HG03060 (cell line): ENCODE results near the gene GPR39.

Experiments used
- ATAC-seq: cut with Tn5 transposase; IDR thresholded peaks from one replicate; pipeline ENCODE4 v1.9.1; 2021; ENCODE audit warnings: low read depth, moderate number of reproducible peaks; ENCODE audit not compliant: unreplicated experiment

GPR39 gene

DNA sequence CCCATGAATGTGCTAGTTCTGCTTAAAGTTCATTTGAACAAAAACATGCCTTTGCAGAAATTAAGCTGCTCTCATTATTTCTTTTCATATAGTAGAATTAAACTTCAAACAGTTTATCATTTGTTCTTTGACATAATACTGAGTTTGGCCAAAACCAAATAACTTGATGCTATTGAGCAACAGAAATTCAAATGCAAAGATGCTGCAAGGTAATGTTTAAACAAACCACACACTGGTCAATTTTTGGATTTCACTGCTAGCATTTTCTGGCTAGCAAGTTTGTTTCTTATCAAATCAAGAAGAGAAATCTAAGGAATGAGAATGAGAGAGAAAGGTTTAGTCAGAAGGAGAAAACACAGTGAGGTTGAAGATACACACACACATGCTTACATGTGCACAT lies 173.4 kb downstream of the GPR39 start:
- ATAC-seq: no peak

DNA sequence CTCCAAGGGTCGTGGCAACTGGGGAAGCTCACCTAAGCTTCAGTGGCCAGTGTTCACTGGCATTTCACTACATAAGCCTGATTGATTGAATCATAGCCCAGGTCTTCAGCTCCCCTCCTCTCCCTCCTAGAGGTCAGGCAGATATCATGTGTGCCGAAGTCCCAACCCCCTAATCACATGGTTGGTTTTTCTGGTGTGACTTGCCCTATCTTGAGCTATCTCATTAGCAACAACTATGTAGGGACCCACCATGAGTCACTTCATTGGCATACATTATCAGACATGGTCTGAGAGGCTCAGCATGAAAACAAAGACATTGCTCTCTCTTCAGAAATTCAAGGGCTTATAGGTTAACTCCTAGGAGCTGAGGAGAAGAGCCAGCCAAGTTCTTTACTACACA lies 176.6 kb downstream of the GPR39 start:
- no peak for ATAC-seq

DNA sequence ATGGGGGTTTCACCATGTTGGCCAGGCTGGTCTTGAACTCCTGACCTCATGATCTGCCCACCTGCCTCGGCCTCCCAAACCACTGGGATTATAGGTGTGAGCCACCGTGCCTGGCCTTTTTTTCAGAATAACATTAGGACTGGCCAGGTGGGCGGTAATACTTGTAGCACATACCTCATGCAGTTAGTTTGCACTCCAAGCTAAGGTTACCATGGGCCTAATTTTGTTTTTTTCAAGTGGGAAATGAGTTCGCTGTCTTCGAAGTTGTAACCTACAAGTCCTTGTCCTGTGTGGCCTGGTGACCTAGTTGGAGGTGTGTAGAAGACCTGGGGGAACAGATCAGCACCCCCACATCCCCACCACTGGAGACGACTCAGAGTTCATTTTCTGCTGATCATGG lies 178.6 kb downstream of the GPR39 start:
- no peak for ATAC-seq

GRCh38 chr2:132595693-132596092 lies 179.1 kb downstream of the GPR39 start:
- ATAC-seq: no peak

- ATAC-seq: no peak
Observed at GRCh38 chr2:132597166-132597565, 180.6 kb downstream of the GPR39 start.

DNA sequence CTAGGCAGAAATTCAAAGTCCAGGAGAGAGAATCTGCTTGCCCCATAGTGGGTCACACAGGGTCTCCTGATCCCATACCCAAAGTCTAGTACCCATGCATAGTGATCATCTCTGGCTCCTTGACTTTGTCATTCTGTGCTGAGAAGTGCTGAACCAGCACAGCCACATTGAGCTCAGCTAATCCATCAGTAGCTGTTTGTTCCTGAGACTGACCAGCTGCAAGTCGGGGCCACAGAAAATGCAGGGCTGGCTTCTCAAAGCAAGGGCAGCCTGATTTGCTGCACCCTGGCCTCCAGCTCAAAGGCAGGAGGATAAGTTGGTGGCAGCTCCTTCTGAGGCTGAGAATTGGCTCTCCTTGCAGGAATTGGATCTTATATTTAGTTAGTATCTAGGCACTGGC lies 181.2 kb downstream of the GPR39 start:
- no peak for ATAC-seq

DNA sequence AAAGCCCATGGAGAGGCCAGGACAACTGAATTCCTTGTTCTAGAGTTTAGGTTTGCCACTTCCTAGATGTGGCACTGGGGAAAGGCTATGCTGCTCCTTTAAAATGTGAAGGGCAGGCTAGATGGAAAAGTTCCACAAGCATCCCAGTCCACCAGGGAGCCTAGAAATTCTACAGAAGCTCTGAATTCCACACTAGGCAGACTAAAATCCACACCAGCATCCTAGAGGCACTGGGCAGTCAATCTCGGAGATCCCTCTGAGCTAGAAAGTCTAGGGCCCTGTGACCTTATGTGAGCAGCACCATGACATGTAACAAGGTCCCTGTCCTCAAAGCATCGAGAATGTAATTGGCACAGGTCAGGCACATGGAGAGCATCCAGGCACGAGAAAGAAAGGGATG lies 181.9 kb downstream of the GPR39 start:
- ATAC-seq: no peak

- no peak for ATAC-seq
Observed at GRCh38 chr2:132599556-132599955, 183.0 kb downstream of the GPR39 start.

DNA sequence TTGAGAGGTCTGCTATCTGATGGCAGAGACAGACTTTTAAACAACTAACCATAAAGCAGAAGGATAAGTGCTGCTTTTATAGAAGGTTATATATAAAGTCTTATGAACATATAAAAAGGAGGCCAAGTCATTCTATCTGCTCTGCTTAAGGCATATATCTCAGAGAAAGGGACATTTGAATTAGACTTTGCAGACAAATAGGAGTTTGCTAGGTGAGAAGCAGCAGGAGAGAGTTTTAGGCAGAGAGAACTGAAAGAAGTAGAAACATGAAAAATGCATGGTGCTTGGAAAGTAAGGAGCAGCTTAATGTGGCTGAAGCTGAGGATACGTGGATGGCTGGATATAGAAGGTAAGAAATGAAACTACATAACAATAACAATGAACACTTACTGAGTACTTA lies 188.0 kb downstream of the GPR39 start:
- no peak for ATAC-seq

- no peak for ATAC-seq
Observed at GRCh38 chr2:132605236-132606180, 188.9 kb downstream of the GPR39 start.

GRCh38 chr2:132606649-132607048 lies 190.0 kb downstream of the GPR39 start:
- no peak for ATAC-seq

DNA sequence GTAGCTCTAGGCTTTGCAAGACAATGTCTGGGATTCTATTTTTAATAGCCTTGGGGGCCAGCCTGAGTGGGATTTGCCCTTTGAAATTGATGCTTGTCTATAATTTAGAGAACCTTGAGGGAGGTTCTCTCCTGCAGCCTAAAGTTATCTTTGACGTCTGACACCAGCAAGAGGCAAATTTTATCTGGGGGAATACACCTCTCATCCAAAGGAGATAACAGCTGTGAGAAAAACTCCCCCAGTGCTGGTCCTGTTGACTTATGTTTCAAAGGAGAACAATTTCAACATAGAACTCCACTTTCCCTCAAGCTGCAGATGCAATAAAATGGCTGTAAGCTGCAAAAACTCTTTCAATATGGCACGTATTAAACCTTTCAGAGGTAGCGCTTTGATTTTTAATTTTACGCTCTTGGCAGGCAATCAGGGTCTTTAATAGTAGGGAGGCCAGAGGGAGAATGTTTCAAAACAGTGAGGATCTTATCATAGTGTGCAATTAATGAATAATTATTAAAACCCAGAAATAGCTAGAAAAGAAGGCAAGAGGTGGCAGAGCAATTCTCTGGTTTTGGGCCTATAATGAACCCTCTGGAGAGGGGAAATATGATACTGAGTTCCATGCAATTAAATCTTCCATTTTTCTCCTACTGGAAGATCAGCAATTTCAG lies 191.0 kb downstream of the GPR39 start:
- no peak for ATAC-seq

DNA sequence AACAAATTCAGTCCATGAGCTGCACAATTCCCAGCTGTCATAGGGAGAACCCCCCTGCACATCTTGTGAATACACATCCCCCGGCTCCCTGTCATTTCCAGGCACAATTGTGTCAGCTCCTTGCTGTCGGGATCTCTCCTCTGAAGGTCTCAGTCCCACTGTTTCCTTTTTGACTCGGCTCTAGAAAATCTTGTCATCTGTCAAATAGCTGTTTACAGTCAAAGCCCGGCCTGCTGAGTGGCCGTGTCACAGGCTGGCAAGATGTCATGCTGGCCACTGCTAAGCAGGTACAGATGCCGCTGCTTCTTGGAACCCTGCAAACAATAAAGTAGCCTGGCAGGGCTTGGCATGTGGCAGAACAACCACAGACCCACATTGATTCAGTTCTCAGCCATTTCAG lies 191.7 kb downstream of the GPR39 start:
- no peak for ATAC-seq

GRCh38 chr2:132609101-132609890 lies 192.7 kb downstream of the GPR39 start:
- ATAC-seq: no peak

- ATAC-seq: no peak
Observed at GRCh38 chr2:132611719-132612118, 195.1 kb downstream of the GPR39 start.

GRCh38 chr2:132615329-132616085 lies 198.9 kb downstream of the GPR39 start:
- no peak for ATAC-seq

DNA sequence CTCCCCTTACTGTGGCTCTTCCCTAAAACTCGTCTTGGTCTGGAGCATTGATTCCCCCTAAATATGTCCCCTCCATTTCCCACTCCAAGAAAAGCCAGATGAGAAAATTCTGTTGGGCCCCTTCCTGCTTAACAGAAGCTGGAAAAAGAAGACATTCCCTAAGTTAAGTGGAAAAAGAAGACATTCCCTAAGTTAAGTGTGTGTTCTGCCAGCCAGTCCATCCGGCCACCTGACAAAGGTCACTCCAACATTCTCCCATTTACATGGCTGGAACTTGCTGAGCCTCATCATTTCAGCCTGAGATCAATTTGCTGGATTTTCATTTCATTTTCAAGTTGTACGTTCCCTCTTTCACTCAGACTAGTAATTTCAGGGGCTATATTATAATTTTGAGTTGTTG lies 201.4 kb downstream of the GPR39 start:
- no peak for ATAC-seq

DNA sequence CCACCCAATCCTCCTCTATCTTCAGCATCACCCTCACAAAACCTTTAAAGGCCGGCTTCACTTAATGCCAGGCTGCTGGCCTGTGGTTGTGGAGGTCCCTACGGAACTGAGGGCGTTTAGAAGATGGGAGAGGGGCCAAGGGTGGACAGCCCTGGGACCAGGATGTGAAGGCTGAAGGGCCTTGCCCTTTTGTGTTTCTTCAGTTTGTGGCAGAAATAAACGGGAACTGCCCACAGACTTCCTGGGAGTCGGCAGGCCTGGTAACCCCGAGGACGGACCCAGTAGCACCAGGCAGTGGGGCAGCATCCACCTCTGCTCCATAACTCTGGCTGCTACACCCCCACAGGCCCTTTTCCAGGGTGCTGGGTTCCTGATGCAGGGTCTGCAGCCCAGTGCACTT lies 202.1 kb downstream of the GPR39 start:
- ATAC-seq: no peak

DNA sequence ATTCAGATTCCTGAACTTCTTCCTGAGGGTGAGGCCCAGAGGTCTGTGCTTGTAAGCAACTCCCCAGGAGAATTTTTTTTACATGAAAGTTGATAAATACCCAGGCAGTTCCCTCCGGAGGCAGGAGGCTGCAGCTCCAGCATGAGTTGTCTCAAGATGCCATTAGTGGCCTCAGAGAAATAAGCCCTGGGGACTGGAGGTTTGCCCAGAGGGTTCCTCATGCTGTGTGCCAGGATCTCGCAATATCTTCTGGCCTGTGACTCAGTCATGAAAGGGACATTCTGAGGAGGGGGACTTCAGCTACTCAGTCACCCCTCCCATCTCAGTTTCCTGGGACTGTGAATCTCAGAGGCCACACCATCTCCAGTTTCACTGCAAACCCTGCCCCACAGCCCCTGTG lies 203.5 kb downstream of the GPR39 start:
- no peak for ATAC-seq

DNA sequence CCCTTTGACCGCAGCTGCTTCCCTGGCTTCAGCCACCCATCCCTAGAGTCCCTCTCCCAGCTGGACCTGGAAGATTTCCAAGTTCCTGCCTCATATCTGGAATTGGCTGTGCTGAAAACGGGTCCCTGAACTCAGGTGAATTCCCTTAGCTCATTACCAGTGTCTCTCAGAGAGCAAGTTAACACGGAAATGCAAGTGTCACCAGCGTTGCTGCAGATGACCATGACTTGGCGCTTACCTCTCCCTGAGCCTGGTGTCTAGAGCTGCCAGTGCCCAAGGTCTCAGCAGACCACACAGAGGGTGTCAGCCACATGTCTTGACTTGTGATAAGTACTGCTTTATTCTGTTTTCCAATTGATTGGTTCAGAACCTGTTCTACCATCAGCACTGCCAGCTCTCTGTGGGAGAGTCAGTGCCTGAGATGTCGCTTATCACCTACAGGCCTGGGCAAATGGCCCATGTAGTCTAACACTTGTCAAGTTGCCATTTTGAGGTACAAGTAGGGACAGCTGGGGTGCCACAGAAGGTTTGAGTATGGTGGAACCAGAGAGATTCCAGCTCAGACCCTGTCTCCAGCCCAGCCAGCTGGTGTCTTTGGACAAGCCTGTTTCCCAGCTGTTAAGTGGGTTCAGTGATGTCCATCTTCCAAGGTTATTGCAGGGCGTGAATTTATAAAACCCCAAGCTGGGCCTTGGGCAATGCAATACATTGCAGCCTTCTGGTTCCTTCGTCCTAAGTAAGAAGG lies 204.7 kb downstream of the GPR39 start:
- no peak for ATAC-seq
